Measurements from ENCODE around the gene ALPK3. TPM values are rescaled to one million over a fixed set of nuclear protein-coding genes. Genes with fewer than 3 reads are reported as not detected.

ALPK3 gene
- total RNA-seq, 1 experiment from 2014 or later: 17.7 TPM

DNA sequence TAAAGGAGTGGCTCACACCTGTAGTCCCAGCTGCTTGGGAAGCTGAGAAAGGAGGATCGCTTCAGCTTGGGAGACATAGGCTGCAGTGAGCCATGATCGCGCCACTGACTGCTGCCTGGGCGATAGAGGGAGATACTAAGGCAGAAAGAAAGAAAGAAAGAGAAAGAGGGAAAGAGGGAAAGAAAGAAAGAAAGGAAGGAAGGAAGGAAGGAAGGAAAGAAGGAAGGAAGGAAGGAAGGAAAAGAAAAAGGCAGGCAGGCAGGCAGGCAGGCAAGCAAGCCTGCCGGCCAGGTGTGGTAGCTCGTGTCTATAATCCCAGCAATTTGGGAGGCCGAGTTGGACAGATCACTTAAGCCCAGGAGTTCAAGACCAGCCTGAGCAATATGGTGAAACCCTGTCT is 82.6 kb downstream of the ALPK3 start:
- Histone ChIP-seq H2BK15ac (ENCODE audit: low read depth, low read length) (no peak overlapping the region), H3K23ac (ENCODE audit: insufficient read length, low read depth, low read length) (no peak overlapping the region), H2BK12ac (ENCODE audit: insufficient read length, low read depth, low read length) (no peak overlapping the region), H3K4me2 (ENCODE audit: insufficient read depth, insufficient read length, low read length) (no peak overlapping the region), H2BK20ac (ENCODE audit: low read depth, low read length, poor library complexity, severe bottlenecking) (no peak overlapping the region), H2AK5ac (ENCODE audit: insufficient read length, low read length) (no peak overlapping the region), H4K5ac (ENCODE audit: insufficient read length, low read depth, low read length) (no peak overlapping the region), H3K9me3 (ENCODE audit: control insufficient read depth, low read depth, low read length) (no peaks in the 10 kb centered on the region), H3K4ac (ENCODE audit: low read depth, low read length) (no peak overlapping the region), H3K56ac (ENCODE audit: insufficient read length, low read depth, low read length) (no peak overlapping the region), H2AFZ (ENCODE audit: low read length) (no peak overlapping the region), H4K20me1 (ENCODE audit: control insufficient read depth, insufficient read depth, insufficient read length) (no peaks in the 10 kb centered on the region), H3K14ac (ENCODE audit: insufficient read depth, low read length) (no peak overlapping the region), H3K27me3 (ENCODE audit: insufficient read depth, low read length) (no peaks in the 10 kb centered on the region), H3K27ac (ENCODE audit: insufficient read length, low read depth, low read length) (no peak overlapping the region), H3K79me2 (ENCODE audit: insufficient read depth, low read length) (no peaks in the 10 kb centered on the region), H4K8ac (replicated peaks; ENCODE audit: insufficient read length, low read depth, low read length) (no peak overlapping the region), H3K4me1 (ENCODE audit: insufficient read depth, low read length) (no peaks in the 10 kb centered on the region), H2BK5ac (ENCODE audit: insufficient read length, low read length) (no peak overlapping the region), H3T11ph (ENCODE audit: low read length) (no peak overlapping the region), H3K18ac (ENCODE audit: insufficient read length, low read depth, low read length) (no peak overlapping the region), H3K79me1 (ENCODE audit: insufficient read depth, low read depth, low read length, poor library complexity, severe bottlenecking) (no peaks in the 10 kb centered on the region), H4K91ac (ENCODE audit: insufficient read length, low read depth, low read length) (no peak overlapping the region), H3K9ac (ENCODE audit: extremely low read depth, insufficient read length, low read length) (no peak overlapping the region), H2BK120ac (ENCODE audit: low read depth, low read length, poor library complexity, severe bottlenecking) (no peak overlapping the region), H3K23me2 (ENCODE audit: insufficient read length, low read depth, low read length, poor library complexity, severe bottlenecking) (no peaks in the 10 kb centered on the region)
- H3K36me3 Mint-ChIP-seq (ENCODE audit: insufficient read depth in 1 of 3, low read depth in 3 of 3): peaks cover 0 to 1% (median 0%) of the 10 kb centered on the region in 3 experiments; a peak in 2 of 7 replicates
- DNase-seq: no peak
- H3K27me3 Mint-ChIP-seq (ENCODE audit: low read depth): peaks cover 11% of the 10 kb centered on the region
- no CpG with 5 or more reads among the region's 7 CpGs for WGBS (ENCODE audit: extremely low coverage, insufficient read length, low lambda C conversion rate)
- H3K27ac Mint-ChIP-seq: no peak overlapping the region
- H3K4me3 Mint-ChIP-seq: no peak overlapping the region
- peaks cover 0 to 2% of the 10 kb centered on the region in 2 experiments; a peak in 1 of 5 replicates for H3K9me3 Mint-ChIP-seq
- peaks cover 0 to 4% of the 10 kb centered on the region in 2 experiments; a peak in 2 of 4 replicates for H3K4me1 Mint-ChIP-seq
- TF ChIP-seq, protein P1, sequence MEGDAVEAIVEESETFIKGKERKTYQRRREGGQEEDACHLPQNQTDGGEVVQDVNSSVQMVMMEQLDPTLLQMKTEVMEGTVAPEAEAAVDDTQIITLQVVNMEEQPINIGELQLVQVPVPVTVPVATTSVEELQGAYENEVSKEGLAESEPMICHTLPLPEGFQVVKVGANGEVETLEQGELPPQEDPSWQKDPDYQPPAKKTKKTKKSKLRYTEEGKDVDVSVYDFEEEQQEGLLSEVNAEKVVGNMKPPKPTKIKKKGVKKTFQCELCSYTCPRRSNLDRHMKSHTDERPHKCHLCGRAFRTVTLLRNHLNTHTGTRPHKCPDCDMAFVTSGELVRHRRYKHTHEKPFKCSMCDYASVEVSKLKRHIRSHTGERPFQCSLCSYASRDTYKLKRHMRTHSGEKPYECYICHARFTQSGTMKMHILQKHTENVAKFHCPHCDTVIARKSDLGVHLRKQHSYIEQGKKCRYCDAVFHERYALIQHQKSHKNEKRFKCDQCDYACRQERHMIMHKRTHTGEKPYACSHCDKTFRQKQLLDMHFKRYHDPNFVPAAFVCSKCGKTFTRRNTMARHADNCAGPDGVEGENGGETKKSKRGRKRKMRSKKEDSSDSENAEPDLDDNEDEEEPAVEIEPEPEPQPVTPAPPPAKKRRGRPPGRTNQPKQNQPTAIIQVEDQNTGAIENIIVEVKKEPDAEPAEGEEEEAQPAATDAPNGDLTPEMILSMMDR (conservative IDR thresholded peaks at IDR 0.05): no peak

All from H9 (cell line).